Activated CD4-positive, CD25-positive, alpha-beta regulatory T cell treated with anti-CD3 and anti-CD28 coated beads, Interleukin-2, amount 50 U/mL, for 16 hours (primary cell): Measurements from ENCODE around the gene RIMBP2.
"Not testable (repeated sequence)": the region's sequence is repeated elsewhere in the genome, so short reads cannot be mapped to it uniquely, and the experiment has no call there.

Source experiments
- DNase-seq: peaks from one replicate; pipeline ENCODE4 v3.0.0-alpha.2; 2020; ENCODE audit warnings: low read depth, low spot score

The RIMBP2 gene

DNA sequence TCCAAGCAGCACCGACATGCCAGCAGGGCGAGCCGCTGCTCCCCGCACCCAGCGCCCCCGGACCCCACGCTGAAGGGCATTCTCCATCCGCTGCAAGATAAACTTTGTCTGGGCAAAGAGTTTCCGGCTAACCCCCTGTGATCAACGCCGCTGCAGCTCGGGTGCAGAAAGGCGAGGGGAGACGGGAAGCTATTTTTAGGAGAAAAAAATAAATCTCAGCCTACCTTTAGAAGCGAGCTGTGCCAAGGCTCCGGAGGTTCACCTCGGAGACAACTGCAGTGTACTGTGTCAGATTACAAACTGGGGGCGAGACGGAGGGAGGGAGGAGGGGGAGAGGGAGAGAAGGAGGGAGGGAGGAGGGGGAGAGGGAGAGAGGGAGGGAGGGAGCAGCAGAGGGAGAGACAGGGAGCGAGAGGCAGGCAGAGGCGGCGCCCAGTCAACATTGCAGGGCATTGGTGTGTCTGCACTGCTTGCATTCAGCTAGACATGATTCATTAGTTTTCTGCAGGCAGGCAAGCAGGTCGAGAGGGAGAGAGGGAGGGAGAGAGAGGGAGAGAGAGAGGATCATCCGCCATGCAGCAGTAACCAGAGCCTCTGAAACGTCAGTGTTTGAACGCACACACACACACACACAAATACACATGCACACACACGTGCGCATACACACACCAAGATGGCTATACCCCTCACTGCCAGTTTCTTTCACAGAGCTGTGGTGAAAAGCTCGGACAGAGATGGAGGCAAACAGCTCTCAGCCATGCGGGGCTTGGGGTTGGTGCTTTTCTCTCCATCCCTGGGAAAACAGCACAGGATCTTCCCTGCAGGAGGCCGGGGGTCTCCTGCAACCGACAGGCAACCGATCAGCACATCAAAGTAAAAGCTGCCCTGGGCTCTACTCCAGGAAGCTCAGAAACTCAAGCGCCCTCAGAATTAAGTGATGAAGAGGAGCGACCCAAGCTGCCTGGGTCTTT, at the start of gene RIMBP2:
Gene RIMBP2, minus strand, starts transcription at position 302 of the 971 bp plus-strand sequence. CDS start 237,286 bp downstream, outside the sequence.
- DNase-seq, result no peak

- no peak for DNase-seq
These were observed 49.1 kb upstream of the RIMBP2 start for GRCh38 chr12:130765186-130765659.

GRCh38 chr12:130764475-130765185, 48.5 kb upstream of the RIMBP2 start:
- DNase-seq, result no peak

DNA sequence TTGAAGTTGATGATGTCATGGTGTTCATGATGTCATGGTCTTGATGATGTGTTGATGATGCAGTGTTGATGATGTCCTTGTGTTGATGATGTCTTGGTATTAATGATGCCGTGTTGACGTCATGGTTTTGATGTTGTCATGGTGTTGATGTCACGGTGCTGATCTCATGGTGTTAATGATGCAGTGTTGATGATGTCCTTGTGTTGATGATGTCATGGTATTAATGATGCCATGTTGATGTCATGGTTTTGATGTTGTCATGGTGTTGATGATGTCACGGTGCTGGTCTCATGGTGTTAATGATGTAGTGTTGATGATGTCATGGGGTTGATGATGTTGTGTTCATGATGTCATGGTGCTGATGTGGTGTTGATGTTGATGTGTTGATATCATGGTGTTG, 48.0 kb upstream of the RIMBP2 start:
- DNase-seq, result no peak

GRCh38 chr12:130762319-130762675, 46.2 kb upstream of the RIMBP2 start:
- no peak for DNase-seq

DNA sequence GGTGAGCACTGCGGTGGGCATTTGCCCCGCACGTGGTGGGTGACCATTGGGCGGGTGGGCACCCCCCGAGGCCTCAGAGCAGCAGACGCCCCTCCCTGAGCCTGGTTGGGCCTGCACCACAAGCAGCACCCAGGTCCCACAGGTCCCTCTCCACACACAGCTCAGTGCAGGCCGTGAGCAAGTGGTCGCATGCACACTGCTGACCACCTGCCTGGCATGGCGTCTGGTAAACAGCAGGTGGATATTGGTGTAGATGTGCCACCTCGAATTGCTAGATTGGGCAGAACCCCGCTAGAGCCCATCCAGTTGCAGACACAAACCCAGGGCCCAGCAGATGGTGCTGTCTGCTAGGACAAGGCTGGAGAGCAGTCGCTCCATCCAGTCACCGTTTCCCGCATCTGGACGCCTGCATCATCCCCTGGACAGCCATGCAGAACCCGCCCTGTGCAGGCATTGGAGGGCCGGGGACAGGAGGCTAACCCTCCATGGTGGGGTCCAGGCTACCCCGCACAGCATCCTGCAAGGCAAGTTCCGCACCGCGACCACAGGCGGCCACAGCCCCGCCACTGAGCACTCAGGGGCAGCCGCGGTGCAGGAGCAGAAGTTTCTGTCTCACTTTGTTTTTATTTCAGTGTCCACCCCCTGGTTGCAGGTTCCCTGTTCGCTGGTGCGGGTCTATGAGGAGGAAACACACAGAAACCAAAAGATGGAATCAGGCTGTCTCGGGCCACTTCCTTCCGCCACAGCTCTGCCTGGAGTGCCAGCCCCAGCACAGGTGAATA, 45.6 kb upstream of the RIMBP2 start:
- DNase-seq, result peak; percentile 18

- no peak for DNase-seq
These were observed 38.3 kb upstream of the RIMBP2 start for GRCh38 chr12:130754234-130754901.

GRCh38 chr12:130752692-130753230, 36.7 kb upstream of the RIMBP2 start:
- no peak for DNase-seq

DNA sequence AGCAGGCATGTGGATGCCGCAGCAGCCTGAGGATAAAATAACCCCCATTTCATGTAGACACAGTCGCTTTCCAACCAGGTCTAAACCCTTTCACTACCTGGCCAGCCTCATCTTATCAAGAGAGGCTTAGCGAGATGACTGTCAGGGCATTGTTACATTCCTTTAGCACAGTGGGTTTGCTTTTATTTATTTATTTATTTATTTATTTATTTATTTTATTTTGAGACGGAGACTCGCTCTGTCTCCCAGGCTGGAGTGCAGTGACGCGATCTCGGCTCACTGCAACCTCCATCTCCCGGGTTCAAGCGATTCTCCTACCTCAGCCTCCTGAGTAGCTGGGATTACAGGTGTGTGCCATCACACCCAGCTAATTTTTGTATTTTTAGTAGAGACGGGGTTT, 35.9 kb upstream of the RIMBP2 start:
- not testable (repeated sequence) for DNase-seq

- DNase-seq, result no peak
These were observed 32.7 kb upstream of the RIMBP2 start for GRCh38 chr12:130748786-130749185.

- DNase-seq, result peak; percentile 37
These were observed 32.0 kb upstream of the RIMBP2 start for GRCh38 chr12:130747867-130748740.

DNA sequence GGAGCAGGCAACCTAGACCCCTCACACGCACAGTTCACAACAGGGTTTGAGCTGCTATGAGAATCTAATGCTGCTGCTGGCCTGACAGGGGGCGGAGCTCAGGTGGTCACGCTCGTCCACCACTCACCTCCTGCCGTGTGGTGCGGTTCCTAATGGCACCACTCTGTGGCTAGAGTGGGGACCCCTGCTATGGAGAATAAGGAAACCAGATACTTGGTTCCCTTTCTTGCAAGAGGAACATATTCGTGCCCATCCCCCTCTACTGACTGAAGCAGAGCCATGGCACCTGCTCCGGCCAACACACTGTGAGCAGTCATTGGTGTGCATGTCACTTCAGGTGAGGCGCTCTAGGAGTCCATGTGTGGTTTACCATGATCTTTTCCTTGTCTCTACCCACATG, 30.4 kb upstream of the RIMBP2 start:
- no peak for DNase-seq

- DNase-seq, result no peak
These were observed 29.8 kb upstream of the RIMBP2 start for GRCh38 chr12:130745921-130746320.

DNA sequence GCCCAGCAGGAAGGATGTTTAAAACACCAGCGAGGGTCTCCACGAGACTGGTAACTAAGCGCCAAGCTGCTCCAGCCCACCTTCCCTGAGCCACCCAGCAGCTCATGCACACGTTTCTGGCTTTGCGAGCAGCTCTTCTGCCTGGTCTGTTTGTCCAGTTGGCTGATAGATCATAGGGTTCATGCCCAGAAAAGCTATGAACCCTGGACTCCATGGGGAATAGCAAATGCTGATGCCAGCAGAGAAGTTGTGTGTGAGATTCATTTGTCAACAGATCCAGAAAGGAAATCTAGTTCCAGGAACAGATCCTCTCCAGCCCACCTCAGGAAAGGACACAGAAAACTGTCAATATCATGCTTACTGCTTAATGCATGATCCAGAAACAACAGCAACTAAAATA, 28.2 kb upstream of the RIMBP2 start:
- no peak for DNase-seq

- no peak for DNase-seq
These were observed 27.5 kb upstream of the RIMBP2 start for GRCh38 chr12:130743606-130744005.

DNA sequence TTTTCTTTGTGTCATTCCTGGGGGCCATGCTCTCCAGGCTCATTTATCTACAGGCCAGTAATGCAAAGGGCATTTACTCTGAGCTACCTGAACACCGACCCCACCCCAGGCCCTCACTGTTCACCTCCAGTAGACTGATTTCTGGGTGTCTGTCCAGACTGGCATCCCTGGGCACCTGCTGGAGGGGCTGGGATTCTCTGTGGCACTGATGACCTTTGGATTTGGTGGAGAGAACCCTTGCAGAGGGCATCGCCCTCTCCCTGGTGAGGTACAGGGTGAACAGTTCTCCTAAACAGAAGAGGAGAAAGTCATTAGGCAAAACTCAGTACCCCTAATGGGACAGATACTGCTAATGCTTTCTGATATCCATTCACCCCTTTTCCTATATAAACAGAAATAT, 27.1 kb upstream of the RIMBP2 start:
- DNase-seq, result no peak

GRCh38 chr12:130742716-130743115, 26.6 kb upstream of the RIMBP2 start:
- no peak for DNase-seq

DNA sequence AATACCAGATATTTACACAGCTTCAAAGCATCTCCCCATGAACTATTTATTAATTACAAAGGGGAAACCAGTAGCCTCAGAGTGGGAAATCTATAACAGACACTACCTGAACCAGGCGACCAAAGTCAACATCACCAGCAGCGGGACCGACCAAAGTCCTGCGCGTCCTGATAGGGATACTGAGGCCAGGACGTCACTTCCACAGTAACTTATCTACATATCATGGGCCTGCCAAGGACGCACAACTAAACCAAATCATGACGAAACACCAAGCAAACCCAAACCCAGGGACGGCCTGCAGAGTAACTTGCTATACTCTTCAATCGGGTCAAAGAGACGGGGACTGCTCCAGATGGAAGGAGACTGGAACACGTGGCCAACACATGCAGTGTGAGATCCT, 26.0 kb upstream of the RIMBP2 start:
- DNase-seq, result no peak

DNA sequence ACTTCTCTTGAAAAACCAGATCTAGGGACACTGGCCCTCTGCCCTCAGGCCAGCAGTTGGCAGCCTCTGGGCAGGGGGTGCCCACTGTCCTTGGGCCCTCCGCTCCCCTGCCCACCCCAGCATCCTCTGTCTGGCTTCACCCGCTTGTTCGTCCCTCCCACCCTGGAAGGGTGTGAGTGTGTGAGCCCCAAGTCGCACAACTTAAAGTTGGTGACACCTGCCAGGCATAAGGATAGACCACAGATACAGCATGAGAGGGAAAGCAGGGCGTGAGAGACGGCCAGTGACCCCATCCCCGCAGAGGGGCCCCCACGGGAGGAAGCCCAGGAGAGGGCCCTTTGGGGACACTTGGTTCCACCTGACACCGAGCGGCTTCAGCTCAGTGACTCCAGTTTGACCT, 23.5 kb upstream of the RIMBP2 start:
- no peak for DNase-seq

GRCh38 chr12:130738403-130738802, 22.3 kb upstream of the RIMBP2 start:
- not testable (repeated sequence) for DNase-seq
